ENCODE results near the gene SLC46A3.

- TF ChIP-seq ISL1 (CRISPR knock-in tag; IDR thresholded peaks at IDR 0.05) (no peak), BACH2 (CRISPR knock-in tag; IDR thresholded peaks at IDR 0.05; ENCODE audit: borderline replicate concordance) (no peak), CREB5 (CRISPR knock-in tag; IDR thresholded peaks at IDR 0.05; ENCODE audit: low read depth) (no peak), PPARA (CRISPR knock-in tag; IDR thresholded peaks at IDR 0.05; ENCODE audit: borderline replicate concordance) (no peak), CSRNP3 (CRISPR knock-in tag; IDR thresholded peaks at IDR 0.05) (no peak), ZNF8 (CRISPR knock-in tag; IDR thresholded peaks at IDR 0.05) (no peak), GLIS3 (CRISPR knock-in tag; IDR thresholded peaks at IDR 0.05) (no peak), SNAI2 (CRISPR knock-in tag; IDR thresholded peaks at IDR 0.05) (no peak), TCF4 (CRISPR knock-in tag; IDR thresholded peaks at IDR 0.05; ENCODE audit: borderline replicate concordance) (no peak), ZNF70 (CRISPR knock-in tag; IDR thresholded peaks at IDR 0.05) (no peak), ZFP3 (CRISPR knock-in tag; IDR thresholded peaks at IDR 0.05) (no peak), OSR1 (CRISPR knock-in tag; IDR thresholded peaks at IDR 0.05) (no peak), ZFP30 (CRISPR knock-in tag; IDR thresholded peaks at IDR 0.05) (no peak)
- TF ChIP-seq, protein P1, sequence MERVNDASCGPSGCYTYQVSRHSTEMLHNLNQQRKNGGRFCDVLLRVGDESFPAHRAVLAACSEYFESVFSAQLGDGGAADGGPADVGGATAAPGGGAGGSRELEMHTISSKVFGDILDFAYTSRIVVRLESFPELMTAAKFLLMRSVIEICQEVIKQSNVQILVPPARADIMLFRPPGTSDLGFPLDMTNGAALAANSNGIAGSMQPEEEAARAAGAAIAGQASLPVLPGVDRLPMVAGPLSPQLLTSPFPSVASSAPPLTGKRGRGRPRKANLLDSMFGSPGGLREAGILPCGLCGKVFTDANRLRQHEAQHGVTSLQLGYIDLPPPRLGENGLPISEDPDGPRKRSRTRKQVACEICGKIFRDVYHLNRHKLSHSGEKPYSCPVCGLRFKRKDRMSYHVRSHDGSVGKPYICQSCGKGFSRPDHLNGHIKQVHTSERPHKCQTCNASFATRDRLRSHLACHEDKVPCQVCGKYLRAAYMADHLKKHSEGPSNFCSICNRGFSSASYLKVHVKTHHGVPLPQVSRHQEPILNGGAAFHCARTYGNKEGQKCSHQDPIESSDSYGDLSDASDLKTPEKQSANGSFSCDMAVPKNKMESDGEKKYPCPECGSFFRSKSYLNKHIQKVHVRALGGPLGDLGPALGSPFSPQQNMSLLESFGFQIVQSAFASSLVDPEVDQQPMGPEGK (CRISPR knock-in tag; IDR thresholded peaks at IDR 0.05; ENCODE audit: borderline replicate concordance): no peak
These were observed 4.1 kb downstream of the SLC46A3 start for GRCh38 chr13:28714651-28715050.

Measured in SK-N-SH treated with all-trans-retinoic acid at 6 μM for 48 hours (cell line).